ENCODE results near the gene DMD. TPM values are rescaled to one million over a fixed set of nuclear protein-coding genes. Genes with fewer than 3 reads are reported as not detected.

The DMD gene
- total and polyA plus RNA-seq, 3 experiments from 2014 or later: 0.03 to 0.48 (median 0.40) TPM

DNA sequence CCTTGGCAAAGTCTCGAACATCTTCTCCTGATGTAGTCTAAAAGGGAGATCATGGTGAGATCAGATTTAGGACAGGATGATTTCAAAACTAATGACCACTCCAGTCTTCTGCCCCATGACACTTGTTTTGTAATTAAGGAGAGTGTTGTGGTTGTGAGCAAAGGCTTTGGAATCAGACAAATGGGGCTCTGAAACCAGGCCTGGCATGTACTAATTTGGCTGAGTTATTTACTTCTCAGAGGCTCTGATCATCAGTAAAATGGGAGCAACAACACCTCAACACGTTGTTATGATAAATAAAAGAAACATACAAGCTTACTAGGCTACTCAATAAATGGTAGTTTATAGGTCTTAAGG is 2032.6 kb downstream of the DMD start:
- CTCF ChIA-PET: no interaction called here
- no peak for DNase-seq
- POLR2A ChIA-PET: no interaction called here
- H3K4me1 Mint-ChIP-seq: no peaks in the 10 kb centered on the region
- H3K27ac Mint-ChIP-seq: no peak overlapping the region
- H3K9me3 Mint-ChIP-seq: peaks cover 0 to 3% (median 0%) of the 10 kb centered on the region in 5 donors
- peaks cover 0 to 1% of the 10 kb centered on the region in 2 donors for H3K27me3 Mint-ChIP-seq
- no peaks in the 10 kb centered on the region for H3K4me1 ChIP-seq (ENCODE audit: insufficient read depth, low read length)
- H3K27ac ChIP-seq (ENCODE audit: low read depth, low read length): no peak overlapping the region
- H3K36me3 ChIP-seq (ENCODE audit: insufficient read depth, low read length): no peaks in the 10 kb centered on the region
- H3K9me3 ChIP-seq (ENCODE audit: low read length): no peaks in the 10 kb centered on the region
- no peak overlapping the region for H3K4me3 Mint-ChIP-seq
- no peak overlapping the region for H3K4me3 ChIP-seq (ENCODE audit: low read length)
- H3K36me3 Mint-ChIP-seq: no peaks in the 10 kb centered on the region
- H3K27me3 ChIP-seq (ENCODE audit: insufficient read depth, low read length, poor library complexity, severe bottlenecking): no peaks in the 10 kb centered on the region

DNA sequence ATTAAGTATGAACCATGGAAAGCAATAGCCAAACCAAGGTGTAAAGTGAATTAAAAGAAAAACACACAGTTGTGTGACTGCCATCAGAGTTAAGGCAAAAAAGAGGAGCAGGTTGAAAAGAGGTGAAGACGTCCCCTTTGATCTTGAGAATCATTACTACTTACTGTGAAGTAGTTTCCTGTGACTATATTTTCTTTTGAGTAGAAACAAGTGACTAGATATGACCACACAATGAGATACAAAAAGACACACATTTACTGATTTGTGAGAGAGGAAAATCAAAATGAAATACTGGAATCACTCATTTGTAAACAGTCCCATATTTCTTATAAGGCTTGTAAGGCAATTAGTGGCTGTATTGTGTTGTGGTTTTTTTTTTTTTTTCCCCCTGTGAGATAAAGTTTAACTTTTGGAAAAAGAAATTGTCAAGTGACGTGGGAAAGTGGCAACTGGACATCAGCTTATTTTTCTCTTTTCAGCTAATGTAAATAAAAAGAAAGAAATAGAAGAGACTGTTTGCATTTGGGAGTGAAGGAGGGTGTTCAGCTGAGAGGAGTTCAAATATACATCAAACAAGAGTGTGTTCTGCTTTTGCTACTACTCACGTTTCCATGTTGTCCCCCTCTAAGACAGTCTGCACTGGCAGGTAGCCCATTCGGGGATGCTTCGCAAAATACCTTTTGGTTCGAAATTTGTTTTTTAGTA is 2033.1 kb downstream of the DMD start:
- no peaks in the 10 kb centered on the region for H3K9me3 ChIP-seq (ENCODE audit: low read length)
- H3K36me3 ChIP-seq (ENCODE audit: insufficient read depth, low read length): no peaks in the 10 kb centered on the region
- H3K36me3 Mint-ChIP-seq: no peaks in the 10 kb centered on the region
- no peaks in the 10 kb centered on the region for H3K4me1 ChIP-seq (ENCODE audit: insufficient read depth, low read length)
- no peak overlapping the region for H3K4me3 ChIP-seq (ENCODE audit: low read length)
- peaks cover 0 to 3% (median 0%) of the 10 kb centered on the region in 5 donors for H3K9me3 Mint-ChIP-seq
- no peak overlapping the region for H3K27ac ChIP-seq (ENCODE audit: low read depth, low read length)
- CTCF ChIA-PET: no interaction called here
- no peak for DNase-seq
- H3K4me1 Mint-ChIP-seq: no peaks in the 10 kb centered on the region
- no peak overlapping the region for H3K4me3 Mint-ChIP-seq
- H3K27me3 Mint-ChIP-seq: peaks cover 0 to 1% of the 10 kb centered on the region in 2 donors
- H3K27ac Mint-ChIP-seq: no peak overlapping the region
- H3K27me3 ChIP-seq (ENCODE audit: insufficient read depth, low read length, poor library complexity, severe bottlenecking): no peaks in the 10 kb centered on the region
- POLR2A ChIA-PET: no interaction called here

DNA sequence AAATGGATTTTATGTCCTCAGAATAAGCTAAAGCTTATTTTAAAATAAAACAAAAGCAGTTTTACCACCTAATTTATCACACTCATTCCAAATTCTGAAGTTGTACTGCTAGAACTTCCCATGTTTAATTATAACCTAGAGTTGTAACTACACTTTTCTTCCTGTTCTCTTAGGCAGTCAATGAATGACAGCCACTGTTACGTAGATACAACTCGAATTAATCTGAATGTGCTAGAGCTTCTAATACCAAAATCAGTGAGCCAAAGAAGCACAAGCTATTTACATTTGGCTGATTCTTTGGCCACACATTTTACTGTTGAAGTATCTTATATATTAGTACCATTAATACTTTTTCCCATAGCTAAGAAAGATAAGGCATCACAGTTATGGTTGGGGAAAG is 2040.6 kb downstream of the DMD start:
- H3K4me3 Mint-ChIP-seq: no peak overlapping the region
- Histone ChIP-seq H3K4me1 (ENCODE audit: insufficient read depth, low read length) (no peaks in the 10 kb centered on the region), H3K36me3 (ENCODE audit: insufficient read depth, low read length) (no peaks in the 10 kb centered on the region), H3K9me3 (ENCODE audit: low read length) (no peaks in the 10 kb centered on the region), H3K4me3 (ENCODE audit: low read length) (no peak overlapping the region), H3K27ac (ENCODE audit: low read depth, low read length) (no peak overlapping the region), H3K27me3 (ENCODE audit: insufficient read depth, low read length, poor library complexity, severe bottlenecking) (no peaks in the 10 kb centered on the region)
- ChIA-PET POLR2A (no interaction called here), CTCF (no interaction called here)
- peaks cover 0 to 5% (median 0%) of the 10 kb centered on the region in 5 donors for H3K9me3 Mint-ChIP-seq
- peaks cover 0 to 3% of the 10 kb centered on the region in 2 donors for H3K27me3 Mint-ChIP-seq
- no peaks in the 10 kb centered on the region for H3K36me3 Mint-ChIP-seq
- no peak for DNase-seq
- no peak overlapping the region for H3K27ac Mint-ChIP-seq
- H3K4me1 Mint-ChIP-seq: no peaks in the 10 kb centered on the region

DNA sequence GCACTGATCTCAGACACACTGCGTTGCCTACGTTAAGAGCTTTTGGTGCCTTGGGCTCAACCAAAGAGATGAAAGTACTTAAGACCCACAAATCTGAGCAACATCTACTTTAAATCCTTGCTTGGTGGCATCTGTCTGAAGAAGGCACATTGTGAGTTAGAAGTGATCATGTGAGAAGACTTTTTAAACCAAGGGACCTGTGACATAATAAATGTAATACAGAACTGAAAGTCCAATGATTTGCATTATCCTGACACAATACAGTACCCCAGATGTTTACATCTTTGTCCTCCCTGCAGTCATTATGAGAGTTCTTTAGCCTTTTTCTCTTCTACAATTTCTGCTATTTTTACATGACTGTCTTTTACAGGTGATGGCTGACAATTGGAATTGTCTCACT is 2042.8 kb downstream of the DMD start:
- Histone ChIP-seq H3K4me3 (ENCODE audit: low read length) (no peak overlapping the region), H3K27ac (ENCODE audit: low read depth, low read length) (no peak overlapping the region), H3K27me3 (ENCODE audit: insufficient read depth, low read length, poor library complexity, severe bottlenecking) (no peaks in the 10 kb centered on the region), H3K4me1 (ENCODE audit: insufficient read depth, low read length) (no peaks in the 10 kb centered on the region), H3K9me3 (ENCODE audit: low read length) (no peaks in the 10 kb centered on the region), H3K36me3 (ENCODE audit: insufficient read depth, low read length) (no peaks in the 10 kb centered on the region)
- ChIA-PET CTCF (no interaction called here), POLR2A (no interaction called here)
- Mint-ChIP-seq H3K36me3 (no peaks in the 10 kb centered on the region), H3K9me3 (peaks cover 0 to 9% (median 0%) of the 10 kb centered on the region in 5 donors), H3K4me1 (no peaks in the 10 kb centered on the region), H3K4me3 (no peak overlapping the region), H3K27me3 (peaks cover 0 to 2% of the 10 kb centered on the region in 2 donors), H3K27ac (no peak overlapping the region)
- DNase-seq: no peak

DNA sequence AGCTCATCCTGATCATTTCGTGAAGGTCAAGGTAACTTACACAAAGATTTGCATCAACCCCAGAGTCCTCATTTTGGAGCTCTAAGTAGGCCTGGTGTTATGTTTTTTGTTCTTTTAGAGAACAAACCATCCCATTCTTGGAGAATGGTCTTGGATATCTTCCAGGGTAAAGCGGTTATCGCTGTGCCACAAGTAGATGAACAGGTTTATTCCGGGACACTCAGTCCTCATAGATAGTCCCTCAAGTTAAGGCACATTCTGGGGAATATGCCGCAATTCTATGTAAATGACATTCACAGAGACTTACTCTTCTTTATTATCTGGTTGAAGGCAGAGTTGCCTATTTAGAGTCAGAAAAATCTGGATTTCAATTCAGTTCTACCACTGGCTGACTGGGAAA is 2044.5 kb downstream of the DMD start:
- H3K4me1 ChIP-seq (ENCODE audit: insufficient read depth, low read length): no peaks in the 10 kb centered on the region
- no peak for DNase-seq
- Mint-ChIP-seq H3K9me3 (peaks cover 0 to 11% (median 0%) of the 10 kb centered on the region in 5 donors), H3K4me3 (no peak overlapping the region), H3K36me3 (no peaks in the 10 kb centered on the region), H3K27ac (no peak overlapping the region), H3K27me3 (peaks cover 0 to 2% of the 10 kb centered on the region in 2 donors), H3K4me1 (no peaks in the 10 kb centered on the region)
- H3K9me3 ChIP-seq (ENCODE audit: low read length): no peaks in the 10 kb centered on the region
- H3K27me3 ChIP-seq (ENCODE audit: insufficient read depth, low read length, poor library complexity, severe bottlenecking): no peaks in the 10 kb centered on the region
- POLR2A ChIA-PET: no interaction called here
- CTCF ChIA-PET: no interaction called here
- H3K36me3 ChIP-seq (ENCODE audit: insufficient read depth, low read length): no peaks in the 10 kb centered on the region
- H3K27ac ChIP-seq (ENCODE audit: low read depth, low read length): no peak overlapping the region
- no peak overlapping the region for H3K4me3 ChIP-seq (ENCODE audit: low read length)

DNA sequence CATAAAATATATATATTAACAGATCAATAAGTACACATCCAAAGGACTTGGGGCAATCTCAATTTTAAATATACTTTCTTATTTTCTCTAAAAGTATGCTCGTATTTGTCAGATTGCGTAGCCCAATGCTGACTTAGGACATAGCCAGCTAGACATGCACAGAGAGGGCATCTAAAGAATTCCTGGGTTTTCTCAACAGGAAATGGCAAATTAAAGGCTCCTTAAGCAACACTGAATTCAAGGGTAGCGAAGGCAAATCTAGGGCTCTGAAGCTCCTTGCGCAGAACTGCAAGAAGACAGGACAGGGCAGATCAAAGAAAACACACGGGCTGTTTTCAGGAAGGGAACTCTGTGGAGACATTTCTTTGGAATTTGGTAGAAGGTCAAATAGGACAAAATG is 2044.9 kb downstream of the DMD start:
- H3K4me3 Mint-ChIP-seq: no peak overlapping the region
- no peaks in the 10 kb centered on the region for H3K9me3 ChIP-seq (ENCODE audit: low read length)
- no peak overlapping the region for H3K27ac ChIP-seq (ENCODE audit: low read depth, low read length)
- H3K27me3 Mint-ChIP-seq: peaks cover 0 to 2% of the 10 kb centered on the region in 2 donors
- no peak overlapping the region for H3K4me3 ChIP-seq (ENCODE audit: low read length)
- peaks cover 0 to 11% (median 0%) of the 10 kb centered on the region in 5 donors for H3K9me3 Mint-ChIP-seq
- no peaks in the 10 kb centered on the region for H3K27me3 ChIP-seq (ENCODE audit: insufficient read depth, low read length, poor library complexity, severe bottlenecking)
- DNase-seq: no peak
- POLR2A ChIA-PET: no interaction called here
- H3K4me1 ChIP-seq (ENCODE audit: insufficient read depth, low read length): no peaks in the 10 kb centered on the region
- H3K4me1 Mint-ChIP-seq: no peaks in the 10 kb centered on the region
- H3K36me3 ChIP-seq (ENCODE audit: insufficient read depth, low read length): no peaks in the 10 kb centered on the region
- H3K27ac Mint-ChIP-seq: no peak overlapping the region
- H3K36me3 Mint-ChIP-seq: no peaks in the 10 kb centered on the region
- CTCF ChIA-PET: no interaction called here

DNA sequence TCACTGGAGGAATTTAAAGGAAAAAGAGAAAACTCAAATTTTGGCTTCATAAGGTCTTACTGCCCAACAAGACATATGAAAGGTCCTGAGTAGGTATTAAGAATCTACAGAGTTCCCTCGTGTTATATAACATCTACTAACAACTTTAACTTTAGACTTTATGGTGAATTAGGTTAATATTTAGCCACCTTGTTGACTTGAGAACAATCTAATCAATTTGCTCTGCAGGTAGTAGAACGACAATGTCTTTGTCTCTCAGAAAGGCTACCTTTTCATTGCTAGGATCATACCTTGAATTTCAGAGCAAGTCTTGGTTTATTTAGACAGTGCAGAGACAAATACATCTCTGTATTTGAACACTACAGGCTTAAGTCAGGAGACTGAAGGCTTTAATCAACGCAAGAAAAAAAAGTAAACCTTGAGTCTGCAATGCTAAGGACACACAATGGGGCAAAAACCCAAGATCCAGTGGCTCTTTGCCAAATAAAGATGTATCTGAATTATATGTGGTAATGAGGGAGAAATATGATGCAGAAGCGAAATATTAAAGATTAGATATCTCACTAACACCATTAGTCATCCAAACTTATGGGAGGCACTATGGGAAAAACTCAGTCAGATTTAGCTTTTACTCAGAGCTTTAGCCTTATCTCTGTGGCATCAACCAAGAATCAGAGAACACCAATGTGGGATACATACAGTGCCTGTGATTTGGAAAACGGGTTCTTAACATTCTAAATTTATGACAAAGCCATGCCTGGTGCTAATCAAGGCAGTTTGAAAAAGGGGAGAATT is 2045.9 kb downstream of the DMD start:
- no peaks in the 10 kb centered on the region for H3K27me3 ChIP-seq (ENCODE audit: insufficient read depth, low read length, poor library complexity, severe bottlenecking)
- Mint-ChIP-seq H3K4me3 (no peak overlapping the region), H3K4me1 (no peaks in the 10 kb centered on the region), H3K27me3 (no peaks in the 10 kb centered on the region), H3K36me3 (no peaks in the 10 kb centered on the region), H3K9me3 (peaks cover 0 to 11% (median 0%) of the 10 kb centered on the region in 5 donors), H3K27ac (no peak overlapping the region)
- POLR2A ChIA-PET: no interaction called here
- no peak overlapping the region for H3K27ac ChIP-seq (ENCODE audit: low read depth, low read length)
- H3K4me3 ChIP-seq (ENCODE audit: low read length): no peak overlapping the region
- H3K4me1 ChIP-seq (ENCODE audit: insufficient read depth, low read length): no peaks in the 10 kb centered on the region
- no peaks in the 10 kb centered on the region for H3K36me3 ChIP-seq (ENCODE audit: insufficient read depth, low read length)
- no peak for DNase-seq
- CTCF ChIA-PET: no interaction called here
- H3K9me3 ChIP-seq (ENCODE audit: low read length): no peaks in the 10 kb centered on the region

DNA sequence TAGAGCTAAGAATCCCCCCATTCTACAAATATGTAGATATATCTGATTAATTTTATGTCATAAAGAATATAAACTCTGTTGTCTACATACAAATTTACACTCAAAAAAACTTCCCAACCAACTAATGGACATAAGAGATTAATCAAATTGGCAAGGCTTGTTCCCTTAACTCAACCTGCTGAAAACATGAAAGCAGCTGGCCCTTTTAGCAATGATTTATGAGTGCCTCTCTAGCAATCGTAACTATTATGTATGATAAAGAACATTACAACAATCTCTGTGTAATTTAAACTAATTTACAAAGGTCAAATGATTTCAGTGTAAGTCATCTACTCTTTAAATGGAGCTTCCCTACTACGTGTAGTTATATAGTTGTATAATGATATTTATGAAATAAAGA is 2056.4 kb downstream of the DMD start:
- no peaks in the 10 kb centered on the region for H3K36me3 Mint-ChIP-seq

More for the DNA sequence above, 2056.4 kb downstream of the DMD start:
- ChIA-PET POLR2A (no interaction called here), CTCF (no interaction called here)
- H3K4me1 Mint-ChIP-seq: no peaks in the 10 kb centered on the region
- H3K9me3 ChIP-seq (ENCODE audit: low read length): no peaks in the 10 kb centered on the region
- H3K4me1 ChIP-seq (ENCODE audit: insufficient read depth, low read length): no peaks in the 10 kb centered on the region
- peaks cover 0 to 2% of the 10 kb centered on the region in 2 donors for H3K27me3 Mint-ChIP-seq
- no peaks in the 10 kb centered on the region for H3K27me3 ChIP-seq (ENCODE audit: insufficient read depth, low read length, poor library complexity, severe bottlenecking)
- no peak overlapping the region for H3K27ac Mint-ChIP-seq
- DNase-seq: no peak
- H3K4me3 ChIP-seq (ENCODE audit: low read length): no peak overlapping the region
- no peaks in the 10 kb centered on the region for H3K36me3 ChIP-seq (ENCODE audit: insufficient read depth, low read length)
- peaks cover 0 to 7% (median 0%) of the 10 kb centered on the region in 5 donors for H3K9me3 Mint-ChIP-seq
- H3K4me3 Mint-ChIP-seq: no peak overlapping the region
- no peak overlapping the region for H3K27ac ChIP-seq (ENCODE audit: low read depth, low read length)

Measured in CD8-positive, alpha-beta memory T cell (primary cell).